GM12878 (cell line): ENCODE measurements around the gene GPR153. TPM values are rescaled to one million over a fixed set of nuclear protein-coding genes. Genes with fewer than 3 reads are reported as not detected.

Experiments
- ATAC-seq: fragments of 200-7000 bp; cut with Tn5 transposase; 3 replicates; pipeline ENCODE4 v1.9.1; 2020; ENCODE audit warnings: mild to moderate bottlenecking, moderate library complexity
- BruUV-seq: library from RNA; stranded (reverse); fragments of 400-500 nt; replicated peaks from 2 replicates; lab custom pipeline; 2021; lab: Mats Ljungman, UMichigan
- CTCF ChIA-PET: fragments of 300-600 bp; sonication (Branson Sonifier 250); formaldehyde crosslinking; extraction: SDS; loops from one replicate; lab custom pipeline; 2021; ENCODE audit warnings: inconsistent platforms; lab: Yijun Ruan, JAX
- POLR2A ChIA-PET: fragments of 350-600 bp; formaldehyde crosslinking; extraction: SDS; loops from one replicate; lab custom pipeline; 2021; ENCODE audit warnings: inconsistent platforms; lab: Charles Lee
- RAD21 ChIA-PET: fragments of 300-600 bp; sonication (Branson Sonifier 250); formaldehyde crosslinking; loops from one replicate; lab custom pipeline; 2023; ENCODE audit warnings: antibody characterized with exemption; ENCODE audit not compliant: unreplicated experiment; lab: Charles Lee
- SMC1A ChIA-PET: fragments of 300-600 bp; sonication (Branson Sonifier 250); formaldehyde crosslinking; loops from one replicate; lab custom pipeline; 2023; ENCODE audit not compliant: unreplicated experiment, uncharacterized antibody; lab: Charles Lee
- DNase-seq: peaks from one replicate; pipeline ENCODE4 v3.0.0-alpha.2; 2011; ENCODE audit warnings: low read depth, low spot score
- FAIRE-seq: peaks from 3 replicates; lab custom pipeline; 2011; peaks lifted over from hg19 to GRCh38; lab: Jason Lieb, UNC
- H2AFZ ChIP-seq: 2 replicates; pipeline ENCODE4 v1.6.0; 2011; ENCODE audit warnings: low read depth, low read length, control low read depth; ENCODE audit not compliant: control insufficient read depth
- H3K27ac ChIP-seq: 2 replicates; pipeline ENCODE4 v1.5.1; 2011; ENCODE audit warnings: control low read depth; ENCODE audit not compliant: control insufficient read depth, insufficient read depth
- H3K27me3 ChIP-seq, 2 experiments: replicated peaks in 1 of 2; 2 replicates each; pipeline versions ENCODE4 v1.6.0 to v1.6.1; 2011; ENCODE audit warnings: low read length in 1 of 2; ENCODE audit not compliant: control insufficient read depth in 2 of 2, insufficient read depth in 2 of 2
- H3K36me3 ChIP-seq, 2 experiments: 2 replicates each; pipeline ENCODE4 v1.5.1; 2011; ENCODE audit warnings: low read length in 1 of 2; ENCODE audit not compliant: control insufficient read depth in 2 of 2, insufficient read depth in 2 of 2
- H3K4me1 ChIP-seq: 2 replicates; pipeline ENCODE4 v1.6.1; 2011; ENCODE audit warnings: mild to moderate bottlenecking, low read length, moderate library complexity, mixed read lengths; ENCODE audit not compliant: control insufficient read depth, insufficient read depth
- H3K4me2 ChIP-seq: 2 replicates; pipeline ENCODE4 v1.6.0; 2011; ENCODE audit warnings: control low read depth; ENCODE audit not compliant: control insufficient read depth, insufficient read depth
- H3K4me3 ChIP-seq: fragments of 200-600 bp; sonication (generic); 2 replicates; pipeline ENCODE4 v1.5.1; 2016
- H3K79me2 ChIP-seq: 2 replicates; pipeline ENCODE4 v1.6.0; 2011; ENCODE audit warnings: low read length; ENCODE audit not compliant: control insufficient read depth, insufficient read depth
- H3K9ac ChIP-seq: 2 replicates; pipeline ENCODE4 v1.8.0; 2011; ENCODE audit warnings: low read length, control low read depth, mixed read lengths; ENCODE audit not compliant: control insufficient read depth, insufficient read depth
- H3K9me3 ChIP-seq: replicated peaks from 3 replicates; pipeline ENCODE4 v1.5.1; 2011; ENCODE audit warnings: mild to moderate bottlenecking, low read length; ENCODE audit not compliant: control insufficient read depth, insufficient read depth
- H4K20me1 ChIP-seq: 2 replicates; pipeline ENCODE4 v1.6.0; 2011; ENCODE audit not compliant: control insufficient read depth, insufficient read depth
- CREM ChIP-seq: IDR thresholded peaks from 2 replicates; pipeline ENCODE4 v1.6.1; 2014; ENCODE audit warnings: antibody characterized with exemption, low read depth
- DPF2 ChIP-seq: fragments of 450-650 bp; IDR thresholded peaks from 2 replicates; pipeline ENCODE4 v1.6.1; 2017; ENCODE audit warnings: mild to moderate bottlenecking
- HDAC6 ChIP-seq: fragments of 200-600 bp; sonication (generic); IDR thresholded peaks from one replicate; pipeline ENCODE4 v1.8.0; 2017; ENCODE audit warnings: antibody characterized with exemption; ENCODE audit not compliant: unreplicated experiment
- JUNB ChIP-seq: IDR thresholded peaks from 2 replicates; pipeline ENCODE4 v1.6.1; 2016; ENCODE audit warnings: antibody characterized with exemption, mild to moderate bottlenecking
- MTA3 ChIP-seq: IDR thresholded peaks from 2 replicates; pipeline ENCODE4 v1.6.1; 2012; ENCODE audit warnings: low read length, inconsistent platforms, borderline replicate concordance
- RUNX3 ChIP-seq: IDR thresholded peaks from 2 replicates; pipeline ENCODE4 v1.6.1; 2012; ENCODE audit warnings: low read length, inconsistent platforms
- SMAD5 ChIP-seq: IDR thresholded peaks from 2 replicates; pipeline ENCODE4 v1.6.1; 2016; ENCODE audit warnings: antibody characterized with exemption, low read depth
- SPI1 ChIP-seq: IDR thresholded peaks from 2 replicates; pipeline ENCODE4 v1.6.1; 2011; ENCODE audit warnings: low read depth, mild to moderate bottlenecking, low read length, moderate library complexity, borderline replicate concordance; ENCODE audit not compliant: insufficient read depth
- SREBF1 ChIP-seq: IDR thresholded peaks from 2 replicates; pipeline ENCODE4 v1.6.1; 2012; ENCODE audit warnings: mild to moderate bottlenecking, low read length
- SRF ChIP-seq, 2 experiments: IDR thresholded peaks; 2 replicates each; pipeline ENCODE4 v1.6.1; 2011; ENCODE audit warnings: low read depth in 2 of 2, low read length in 2 of 2, mild to moderate bottlenecking in 1 of 2, moderate library complexity in 1 of 2
- WGBS: methylation state at CpG from one replicate; pipeline ENCODE4 v1.1.6; 2016; ENCODE audit warnings: low lambda C conversion rate; ENCODE audit not compliant: insufficient replicate concordance, insufficient coverage; ENCODE audit errors: missing lambda C conversion rate; 5-methylcytosine and 5-hydroxymethylcytosine counted together
- in situ Hi-C: fragments of 300-500 bp; cut with MboI; formaldehyde crosslinking; loops from 9 replicates; pipeline ENCODE4 v1.14.3; 2018; ENCODE audit warnings: mixed read lengths
- intact Hi-C: fragments of 100-400 bp; cut with micrococcal nuclease; formaldehyde crosslinking; loops from one replicate; pipeline ENCODE4 v1.14.2; 2022; ENCODE audit not compliant: unreplicated experiment
- polyA plus RNA-seq, 11 experiments: library from polyadenylated mRNA; depleted of rRNA in 4 of 11; unstranded in 6 of 11; stranded (reverse) in 5 of 11; fragments of >200 nt; fragmentation: Nextera tagmentation in 4 of 11; fragmentation: Illumina TruSeq in 1 of 11; extraction: Ambion mirVana in 4 of 11; extraction: Trizol in 1 of 11; gene quantifications; 1 replicate in 1 of 11; 2 replicates in 10 of 11; pipeline versions ENCODE4 v1.2.1 to v1.2.3, GENCODE V29; 2011 to 2016; ENCODE audit warnings: inconsistent platforms in 2 of 11, missing spikeins in 2 of 11, low read depth in 1 of 11
- total RNA-seq, 4 experiments: library from RNA; depleted of rRNA in 3 of 4; stranded (reverse); fragments of >200 nt in 3 of 4; fragmentation: Illumina TruSeq in 1 of 4; extraction: Trizol in 1 of 4; gene quantifications; 2 replicates each; pipeline versions ENCODE4 v1.2.1 to v1.2.3, GENCODE V29; 2013 to 2021
- TF ChIP-seq, protein P1 (sequence below): fragments of 450-650 bp; IDR thresholded peaks from 2 replicates; pipeline ENCODE4 v1.6.1; 2018; ENCODE audit warnings: mild to moderate bottlenecking, low read depth, moderate library complexity; ENCODE audit not compliant: partially characterized antibody

The GPR153 gene
- total and polyA plus RNA-seq, 10 of the 15 experiments (the other 5 are each of a cell fraction or from before 2014, with no cell fraction given), result 0.04 to 2.2 (median 0.54) TPM

DNA sequence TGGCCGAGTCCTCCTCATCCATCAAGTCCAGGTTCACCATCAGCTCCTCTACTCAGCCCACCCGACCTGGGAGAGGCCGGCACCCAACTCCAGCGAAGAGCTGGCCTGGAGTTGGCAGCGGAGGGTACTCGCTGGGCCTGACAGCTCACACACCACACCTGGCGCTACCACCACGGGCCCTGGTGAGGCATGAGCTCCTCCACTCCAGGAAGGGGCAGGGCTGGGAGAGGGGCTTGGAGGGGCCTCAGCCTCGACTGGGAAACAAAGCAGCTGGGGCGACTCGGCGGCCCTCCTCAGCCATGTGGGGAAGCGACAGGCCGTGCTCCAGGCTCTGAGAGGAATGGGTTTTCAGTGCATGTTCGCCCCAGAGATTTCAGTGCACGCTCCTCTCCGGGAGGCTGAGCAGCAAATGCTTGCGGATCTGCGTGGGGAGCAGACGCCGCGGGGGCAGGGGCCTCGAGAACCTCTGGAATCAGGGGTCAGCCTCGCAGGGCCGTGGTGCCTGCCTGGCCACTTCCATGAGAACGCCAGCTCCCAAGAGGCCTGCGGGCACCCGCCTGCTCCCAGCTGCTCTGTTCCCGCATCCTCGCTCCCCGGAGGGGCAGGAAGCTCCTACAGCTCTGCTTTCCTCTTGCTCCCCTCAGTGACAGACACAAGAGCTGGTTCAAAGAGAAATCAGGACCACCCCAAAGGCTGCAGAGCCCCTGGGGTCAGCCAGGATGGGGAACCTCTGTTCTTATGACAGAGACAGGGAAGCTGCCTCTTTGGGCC lies 18.9 kb upstream of the GPR153 start:
- ATAC-seq, result no peak
- Histone ChIP-seq H3K9me3 (no peaks in the 10 kb centered on the region), H3K4me2 (no peak overlapping the region), H3K79me2 (no peaks in the 10 kb centered on the region), H4K20me1 (no peaks in the 10 kb centered on the region), H2AFZ (no peak overlapping the region), H3K9ac (no peak overlapping the region), H3K4me3 (no peak overlapping the region), H3K27ac (no peak overlapping the region), H3K36me3 (peaks cover 0 to 4% of the 10 kb centered on the region in 2 experiments; a peak in 2 of 4 replicates), H3K27me3 (no peaks in the 10 kb centered on the region), H3K4me1 (no peaks in the 10 kb centered on the region)
- WGBS, result 98% methylated on average over 24 of the region's 31 CpGs
- ChIA-PET CTCF (no interaction called here), SMC1A (no interaction called here), POLR2A (interaction anchor here (0.6 kb wide), 1 partner anchor 130 kb away, joined by 4 read pairs; no protein-coding TSS in a partner anchor), RAD21 (interaction anchor here (0.9 kb wide), 1 partner anchor 33 kb away, joined by 4 read pairs; no protein-coding TSS in a partner anchor)
- BruUV-seq, result no TSS peak
- DNase-seq, result no peak
- TF ChIP-seq SREBF1 (no peak), DPF2 (no peak), HDAC6 (no peak), RUNX3 (no peak), SRF (IDR thresholded peaks at IDR 0.05; ENCODE audit: low read depth in 2 of 2, low read length in 2 of 2) (no peak), SPI1 (no peak), JUNB (no peak), MTA3 (no peak), CREM (no peak), SMAD5 (no peak)
- TF ChIP-seq, protein P1, sequence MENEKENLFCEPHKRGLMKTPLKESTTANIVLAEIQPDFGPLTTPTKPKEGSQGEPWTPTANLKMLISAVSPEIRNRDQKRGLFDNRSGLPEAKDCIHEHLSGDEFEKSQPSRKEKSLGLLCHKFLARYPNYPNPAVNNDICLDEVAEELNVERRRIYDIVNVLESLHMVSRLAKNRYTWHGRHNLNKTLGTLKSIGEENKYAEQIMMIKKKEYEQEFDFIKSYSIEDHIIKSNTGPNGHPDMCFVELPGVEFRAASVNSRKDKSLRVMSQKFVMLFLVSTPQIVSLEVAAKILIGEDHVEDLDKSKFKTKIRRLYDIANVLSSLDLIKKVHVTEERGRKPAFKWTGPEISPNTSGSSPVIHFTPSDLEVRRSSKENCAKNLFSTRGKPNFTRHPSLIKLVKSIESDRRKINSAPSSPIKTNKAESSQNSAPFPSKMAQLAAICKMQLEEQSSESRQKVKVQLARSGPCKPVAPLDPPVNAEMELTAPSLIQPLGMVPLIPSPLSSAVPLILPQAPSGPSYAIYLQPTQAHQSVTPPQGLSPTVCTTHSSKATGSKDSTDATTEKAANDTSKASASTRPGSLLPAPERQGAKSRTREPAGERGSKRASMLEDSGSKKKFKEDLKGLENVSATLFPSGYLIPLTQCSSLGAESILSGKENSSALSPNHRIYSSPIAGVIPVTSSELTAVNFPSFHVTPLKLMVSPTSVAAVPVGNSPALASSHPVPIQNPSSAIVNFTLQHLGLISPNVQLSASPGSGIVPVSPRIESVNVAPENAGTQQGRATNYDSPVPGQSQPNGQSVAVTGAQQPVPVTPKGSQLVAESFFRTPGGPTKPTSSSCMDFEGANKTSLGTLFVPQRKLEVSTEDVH, result no peak
- intact Hi-C loops (no loop called here), in situ Hi-C loops (no loop called here)
- no peak for FAIRE-seq
